Endodermal cell (in vitro differentiated cells): Measurements from ENCODE around the gene PTPRM. TPM values are rescaled to one million over a fixed set of nuclear protein-coding genes. Genes with fewer than 3 reads are reported as not detected.
A peak's percentile ranks its signal among the peaks of the same experiment; 100 is the strongest.

Experiments used
- DNase-seq: peaks from one replicate; pipeline ENCODE4 v3.0.0-alpha.2; 2017
- H3K27ac ChIP-seq: 2 replicates; pipeline ENCODE4 v1.5.1; 2013; ENCODE audit warnings: mild to moderate bottlenecking, low read depth, low read length, moderate library complexity
- H3K27me3 ChIP-seq: 2 replicates; pipeline ENCODE4 v1.6.1; 2013; ENCODE audit warnings: mild to moderate bottlenecking, low read length, moderate library complexity; ENCODE audit not compliant: insufficient read depth, control insufficient read depth, poor library complexity, severe bottlenecking
- H3K36me3 ChIP-seq: 2 replicates; pipeline ENCODE4 v1.7.0; 2013; ENCODE audit warnings: mild to moderate bottlenecking, low read length, moderate library complexity; ENCODE audit not compliant: control insufficient read depth, insufficient read depth
- H3K4me1 ChIP-seq: one replicate; pipeline ENCODE4 v1.7.0; 2013; ENCODE audit warnings: low read length; ENCODE audit not compliant: control insufficient read depth, insufficient read depth
- H3K4me3 ChIP-seq: 2 replicates; pipeline ENCODE4 v1.5.1; 2013; ENCODE audit warnings: mild to moderate bottlenecking, low read length, moderate library complexity
- H3K9ac ChIP-seq: 2 replicates; pipeline ENCODE4 v1.6.1; 2013; ENCODE audit warnings: mild to moderate bottlenecking, low read length, moderate library complexity; ENCODE audit not compliant: poor library complexity, severe bottlenecking; ENCODE audit errors: extremely low read depth
- H3K9me3 ChIP-seq: 2 replicates; pipeline ENCODE4 v1.6.1; 2013; ENCODE audit warnings: mild to moderate bottlenecking, low read length, moderate library complexity; ENCODE audit not compliant: control insufficient read depth
- H3K27ac Mint-ChIP-seq: 2 replicates; pipeline ENCODE4 v1.8.0; 2020; ENCODE audit warnings: mixed read lengths
- H3K27me3 Mint-ChIP-seq: 2 replicates; pipeline ENCODE4 v1.8.0; 2021; ENCODE audit warnings: mild to moderate bottlenecking, mixed read lengths; ENCODE audit not compliant: insufficient read depth
- H3K36me3 Mint-ChIP-seq: 2 replicates; pipeline ENCODE4 v1.8.0; 2020; ENCODE audit warnings: low read depth, mixed read lengths
- H3K4me1 Mint-ChIP-seq: 2 replicates; pipeline ENCODE4 v1.8.0; 2020; ENCODE audit warnings: mixed read lengths
- H3K4me3 Mint-ChIP-seq: 2 replicates; pipeline ENCODE4 v1.8.0; 2020; ENCODE audit warnings: mild to moderate bottlenecking, moderate library complexity, mixed read lengths
- H3K9me3 Mint-ChIP-seq: 2 replicates; pipeline ENCODE4 v1.8.0; 2020; ENCODE audit warnings: mild to moderate bottlenecking, mixed read lengths
- WGBS, 2 experiments: methylation state at CpG; one replicate each; pipeline versions ENCODE4 v1.1.5 to v1.1.7; 2013; ENCODE audit warnings: missing lambda C conversion rate in 2 of 2, mixed read lengths in 1 of 2; ENCODE audit not compliant: insufficient coverage in 1 of 2, insufficient read length in 1 of 2; 5-methylcytosine and 5-hydroxymethylcytosine counted together
- total RNA-seq, 2 donors: library from RNA; stranded (reverse); fragmentation: NEBNext Ultra II Directional in 1 of 2; extraction: Animal tissue kit (Norgen Biotek cat#: 25700) in 1 of 2; gene quantifications; 2 replicates in 1 of 2; 3 replicates in 1 of 2; pipeline ENCODE4 v1.2.1, GENCODE V29; 2021
- TF ChIP-seq, protein P1 (sequence below): fragments of 200-600 bp; sonication (generic); conservative IDR thresholded peaks from 2 replicates; pipeline ENCODE4 v1.5.0; 2021; ENCODE audit warnings: antibody characterized with exemption, mild to moderate bottlenecking

The PTPRM gene
- total RNA-seq, 2 donors from 2014 or later: 47.2 to 57.6 TPM

DNA sequence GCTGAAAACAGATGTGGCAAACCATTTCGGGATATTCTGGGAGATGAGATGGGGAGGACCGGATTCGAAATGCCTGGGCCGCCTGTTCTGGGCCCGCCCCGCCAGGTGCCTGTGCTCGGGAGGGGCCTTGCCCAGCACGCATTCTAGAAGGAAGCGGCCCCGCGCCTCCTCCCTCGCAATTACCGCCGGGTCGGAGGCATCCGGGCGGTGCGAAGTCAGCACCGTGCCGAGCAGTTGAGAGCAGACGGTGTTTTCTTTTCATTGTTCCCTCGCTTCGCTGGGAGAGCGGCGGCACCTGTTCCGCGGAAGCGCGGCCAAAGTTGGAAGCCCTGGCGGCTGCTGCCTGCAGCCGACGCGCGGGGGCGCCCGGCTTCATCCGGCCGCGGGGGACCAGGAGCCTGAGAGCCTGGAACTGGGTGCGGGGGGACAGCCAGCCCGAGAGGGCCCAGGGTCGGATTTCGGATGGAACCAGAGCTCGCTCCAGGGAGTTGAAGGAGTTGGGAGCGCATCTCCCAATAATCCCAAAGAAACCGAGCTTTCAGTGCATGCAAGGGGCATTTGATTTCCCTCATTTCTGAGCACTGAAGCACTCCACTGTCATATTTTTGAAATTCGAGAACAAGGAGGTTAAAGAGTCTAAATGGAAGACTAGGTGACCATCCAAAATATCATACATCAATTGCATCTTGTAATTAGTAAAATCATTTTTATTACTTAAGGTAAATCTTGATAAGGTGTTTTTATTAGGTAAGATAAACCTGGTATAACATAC is 800.3 kb downstream of the PTPRM start:
- Histone ChIP-seq H3K27ac (no peak overlapping the region), H3K4me1 (no peaks in the 10 kb centered on the region), H3K4me3 (no peak overlapping the region), H3K27me3 (peaks cover 5% of the 10 kb centered on the region), H3K9me3 (no peaks in the 10 kb centered on the region), H3K36me3 (peaks cover 10% of the 10 kb centered on the region), H3K9ac (no peak overlapping the region)
- Mint-ChIP-seq H3K4me3 (peak overlapping the region; percentile 36), H3K4me1 (peaks cover 15% of the 10 kb centered on the region), H3K27ac (no peak overlapping the region), H3K9me3 (no peaks in the 10 kb centered on the region), H3K36me3 (no peaks in the 10 kb centered on the region), H3K27me3 (peaks cover 35% of the 10 kb centered on the region)
- TF ChIP-seq, protein P1, sequence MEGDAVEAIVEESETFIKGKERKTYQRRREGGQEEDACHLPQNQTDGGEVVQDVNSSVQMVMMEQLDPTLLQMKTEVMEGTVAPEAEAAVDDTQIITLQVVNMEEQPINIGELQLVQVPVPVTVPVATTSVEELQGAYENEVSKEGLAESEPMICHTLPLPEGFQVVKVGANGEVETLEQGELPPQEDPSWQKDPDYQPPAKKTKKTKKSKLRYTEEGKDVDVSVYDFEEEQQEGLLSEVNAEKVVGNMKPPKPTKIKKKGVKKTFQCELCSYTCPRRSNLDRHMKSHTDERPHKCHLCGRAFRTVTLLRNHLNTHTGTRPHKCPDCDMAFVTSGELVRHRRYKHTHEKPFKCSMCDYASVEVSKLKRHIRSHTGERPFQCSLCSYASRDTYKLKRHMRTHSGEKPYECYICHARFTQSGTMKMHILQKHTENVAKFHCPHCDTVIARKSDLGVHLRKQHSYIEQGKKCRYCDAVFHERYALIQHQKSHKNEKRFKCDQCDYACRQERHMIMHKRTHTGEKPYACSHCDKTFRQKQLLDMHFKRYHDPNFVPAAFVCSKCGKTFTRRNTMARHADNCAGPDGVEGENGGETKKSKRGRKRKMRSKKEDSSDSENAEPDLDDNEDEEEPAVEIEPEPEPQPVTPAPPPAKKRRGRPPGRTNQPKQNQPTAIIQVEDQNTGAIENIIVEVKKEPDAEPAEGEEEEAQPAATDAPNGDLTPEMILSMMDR: peak; percentile 85
- WGBS, 2 experiments: 10 to 13% methylated on average over 28 to 47 of the region's 47 CpGs
- DNase-seq: peak; percentile 92

DNA sequence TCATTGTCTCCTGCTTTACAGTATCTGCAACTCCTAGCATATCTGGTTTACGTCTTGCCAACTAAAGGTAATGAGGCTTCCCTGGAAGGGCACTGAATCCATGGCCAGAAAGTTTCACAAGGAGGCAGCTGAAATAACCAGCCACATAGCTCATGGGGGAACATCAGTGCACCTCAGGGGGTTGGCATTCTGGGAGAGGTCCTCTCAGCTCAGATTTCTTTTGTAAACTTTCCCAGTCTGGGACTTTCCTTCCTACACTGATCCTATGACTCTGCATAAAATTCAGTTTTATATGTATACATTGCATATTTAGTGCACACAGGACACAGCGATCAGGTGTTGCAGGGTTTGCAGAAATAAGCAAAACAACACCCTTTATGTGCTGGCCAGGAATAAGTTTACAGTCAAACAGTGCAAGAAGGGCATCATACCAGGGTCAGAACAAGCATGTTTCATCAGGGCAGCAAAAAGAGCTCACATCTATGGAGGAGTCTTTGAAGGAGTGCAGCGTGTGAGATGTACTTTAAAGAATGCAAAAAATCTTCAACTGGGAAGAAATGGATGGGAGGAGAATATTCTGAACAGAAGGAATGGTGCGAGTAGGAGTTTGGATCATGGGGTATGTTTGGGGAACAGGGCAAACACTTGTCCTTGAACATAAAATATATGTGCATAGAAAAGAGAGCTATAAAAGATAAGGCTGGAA is 801.5 kb downstream of the PTPRM start:
- TF ChIP-seq, protein P1: no peak
- Mint-ChIP-seq H3K4me1 (peaks cover 11% of the 10 kb centered on the region), H3K27me3 (peaks cover 27% of the 10 kb centered on the region), H3K27ac (no peak overlapping the region), H3K36me3 (no peaks in the 10 kb centered on the region), H3K4me3 (no peak overlapping the region), H3K9me3 (no peaks in the 10 kb centered on the region)
- Histone ChIP-seq H3K4me3 (no peak overlapping the region), H3K36me3 (peaks cover 18% of the 10 kb centered on the region), H3K27ac (no peak overlapping the region), H3K27me3 (peaks cover 5% of the 10 kb centered on the region), H3K4me1 (no peaks in the 10 kb centered on the region), H3K9ac (no peak overlapping the region), H3K9me3 (no peaks in the 10 kb centered on the region)
- WGBS, 2 experiments: 95 to 96% methylated on average over 3 to 4 of the region's 4 CpGs
- DNase-seq: no peak

DNA sequence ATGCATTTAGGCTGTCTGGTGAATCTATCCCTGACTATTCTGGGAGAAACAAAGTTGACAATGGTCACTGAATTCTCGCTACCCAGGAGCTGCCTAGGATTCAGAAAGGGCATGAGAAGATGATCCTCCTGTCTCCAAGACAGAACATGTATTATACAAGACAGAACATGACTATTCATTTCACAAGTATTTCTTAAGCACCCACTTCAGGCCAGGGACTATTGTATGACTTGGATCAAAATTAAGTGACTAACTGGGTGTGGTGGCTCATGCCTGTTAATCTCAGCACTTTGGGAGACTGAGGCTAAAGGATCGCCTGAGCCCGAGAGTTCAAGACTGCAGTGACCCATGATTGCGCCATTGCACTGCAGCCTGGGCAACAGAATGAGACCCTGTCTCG is 806.4 kb downstream of the PTPRM start:
- TF ChIP-seq, protein P1: no peak
- Histone ChIP-seq H3K27me3 (no peaks in the 10 kb centered on the region), H3K9me3 (no peaks in the 10 kb centered on the region), H3K4me3 (no peak overlapping the region), H3K4me1 (no peaks in the 10 kb centered on the region), H3K9ac (no peak overlapping the region), H3K27ac (no peak overlapping the region), H3K36me3 (peaks cover 32% of the 10 kb centered on the region)
- Mint-ChIP-seq H3K27ac (no peak overlapping the region), H3K4me3 (no peak overlapping the region), H3K9me3 (no peaks in the 10 kb centered on the region), H3K27me3 (no peaks in the 10 kb centered on the region), H3K4me1 (no peaks in the 10 kb centered on the region), H3K36me3 (peaks cover 19% of the 10 kb centered on the region)
- WGBS, 2 experiments: 92 to 93% methylated on average over 4 to 5 of the region's 5 CpGs
- DNase-seq: no peak
